Osteoblast (primary cell): Measurements from ENCODE around the gene MID1IP1. TPM values are rescaled to one million over a fixed set of nuclear protein-coding genes. Genes with fewer than 3 reads are reported as not detected.

Experiments
- DNase-seq: peaks from one replicate; pipeline ENCODE4 v3.0.0; 2011; ENCODE audit warnings: low spot score, mixed read lengths; ENCODE audit not compliant: insufficient read length; ENCODE audit errors: missing footprints
- H2AFZ ChIP-seq: 2 replicates; pipeline ENCODE4 v1.6.0; 2011; ENCODE audit warnings: mild to moderate bottlenecking, low read length
- H3K27ac ChIP-seq: 2 replicates; pipeline ENCODE4 v1.5.1; 2011; ENCODE audit warnings: mild to moderate bottlenecking, low read depth, low read length, moderate library complexity
- H3K27me3 ChIP-seq: 2 replicates; pipeline ENCODE4 v1.6.0; 2012; ENCODE audit warnings: mild to moderate bottlenecking, control low read depth, inconsistent platforms, low read length, moderate library complexity; ENCODE audit not compliant: insufficient read depth
- H3K36me3 ChIP-seq: 2 replicates; pipeline ENCODE4 v1.5.1; 2011; ENCODE audit warnings: mild to moderate bottlenecking, low read length, control low read depth, moderate library complexity; ENCODE audit not compliant: insufficient read depth
- H3K4me1 ChIP-seq: 2 replicates; pipeline ENCODE4 v1.5.1; 2011; ENCODE audit warnings: mild to moderate bottlenecking, low read length, control low read depth, moderate library complexity; ENCODE audit not compliant: insufficient read depth
- H3K4me2 ChIP-seq: 2 replicates; pipeline ENCODE4 v1.6.0; 2011; ENCODE audit warnings: mild to moderate bottlenecking, low read length; ENCODE audit not compliant: insufficient read depth
- H3K4me3 ChIP-seq: fragments of 200-600 bp; sonication (generic); 3 replicates; pipeline ENCODE4 v1.5.1; 2012; ENCODE audit warnings: mild to moderate bottlenecking, low read length, inconsistent platforms; ENCODE audit not compliant: insufficient read depth
- H3K79me2 ChIP-seq: 2 replicates; pipeline ENCODE4 v1.6.0; 2012; ENCODE audit warnings: mild to moderate bottlenecking, low read length, control low read depth, inconsistent platforms; ENCODE audit not compliant: insufficient read depth
- H3K9me3 ChIP-seq: 2 replicates; pipeline ENCODE4 v1.5.1; 2011; ENCODE audit warnings: low read depth, low read length, control low read depth
- H4K20me1 ChIP-seq: 2 replicates; pipeline ENCODE4 v1.6.0; 2012; ENCODE audit warnings: mild to moderate bottlenecking, low read length, control low read depth; ENCODE audit not compliant: insufficient read depth
- total RNA-seq: library from RNA; depleted of rRNA; stranded (reverse); fragments of >200 nt; gene quantifications from 2 replicates; pipeline ENCODE4 v1.2.3, GENCODE V29; 2012
- TF ChIP-seq, protein P1 (sequence below): IDR thresholded peaks from 2 replicates; pipeline ENCODE4 v1.5.1; 2011; ENCODE audit warnings: mild to moderate bottlenecking, low read depth, low read length, moderate library complexity; ENCODE audit errors: extremely low read depth

MID1IP1 gene
- total RNA-seq, 1 donor: 127 TPM

DNA sequence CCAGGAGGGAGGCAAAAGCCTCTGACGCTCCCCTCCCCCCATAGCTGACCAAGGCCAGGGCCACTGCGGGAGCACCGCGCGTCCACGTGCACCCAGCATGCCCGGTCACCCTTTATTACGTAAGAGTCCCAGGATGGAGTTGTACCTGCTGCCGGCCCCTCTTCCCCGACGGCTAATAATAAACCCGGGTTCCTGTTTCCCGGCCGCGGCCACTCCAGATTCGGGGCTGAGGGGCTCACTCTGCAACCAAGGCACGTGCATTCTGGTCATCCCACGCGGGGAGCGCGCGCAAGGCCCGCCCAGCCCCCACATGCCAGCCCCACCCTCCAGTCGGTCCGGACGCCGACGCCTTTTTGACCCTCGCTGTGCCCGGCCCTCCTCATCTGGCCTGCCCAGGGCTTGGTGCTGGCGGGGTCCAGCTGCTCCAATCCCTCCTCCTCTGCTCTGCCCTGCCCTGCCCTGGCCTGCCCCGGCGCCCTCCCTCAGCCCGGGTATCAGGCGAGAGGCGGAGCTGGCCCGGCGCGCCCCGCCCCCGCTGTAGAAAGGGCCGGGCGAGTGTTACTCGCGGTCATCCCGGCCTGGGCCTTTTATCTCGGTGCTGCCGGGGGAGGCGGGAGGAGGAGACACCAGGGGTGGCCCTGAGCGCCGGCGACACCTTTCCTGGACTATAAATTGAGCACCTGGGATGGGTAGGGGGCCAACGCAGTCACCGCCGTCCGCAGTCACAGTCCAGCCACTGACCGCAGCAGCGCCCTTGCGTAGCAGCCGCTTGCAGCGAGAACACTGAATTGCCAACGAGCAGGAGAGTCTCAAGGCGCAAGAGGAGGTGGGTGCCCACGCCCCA, 2.6 kb downstream of the MID1IP1 start:
- H2AFZ ChIP-seq: peak overlapping the region; percentile 51
- H3K27ac ChIP-seq: peak overlapping the region; percentile 65
- peak overlapping the region; percentile 80 for H3K4me3 ChIP-seq
- no peaks in the 10 kb centered on the region for H3K9me3 ChIP-seq
- DNase-seq: peak; percentile 85
- TF ChIP-seq, protein P1, sequence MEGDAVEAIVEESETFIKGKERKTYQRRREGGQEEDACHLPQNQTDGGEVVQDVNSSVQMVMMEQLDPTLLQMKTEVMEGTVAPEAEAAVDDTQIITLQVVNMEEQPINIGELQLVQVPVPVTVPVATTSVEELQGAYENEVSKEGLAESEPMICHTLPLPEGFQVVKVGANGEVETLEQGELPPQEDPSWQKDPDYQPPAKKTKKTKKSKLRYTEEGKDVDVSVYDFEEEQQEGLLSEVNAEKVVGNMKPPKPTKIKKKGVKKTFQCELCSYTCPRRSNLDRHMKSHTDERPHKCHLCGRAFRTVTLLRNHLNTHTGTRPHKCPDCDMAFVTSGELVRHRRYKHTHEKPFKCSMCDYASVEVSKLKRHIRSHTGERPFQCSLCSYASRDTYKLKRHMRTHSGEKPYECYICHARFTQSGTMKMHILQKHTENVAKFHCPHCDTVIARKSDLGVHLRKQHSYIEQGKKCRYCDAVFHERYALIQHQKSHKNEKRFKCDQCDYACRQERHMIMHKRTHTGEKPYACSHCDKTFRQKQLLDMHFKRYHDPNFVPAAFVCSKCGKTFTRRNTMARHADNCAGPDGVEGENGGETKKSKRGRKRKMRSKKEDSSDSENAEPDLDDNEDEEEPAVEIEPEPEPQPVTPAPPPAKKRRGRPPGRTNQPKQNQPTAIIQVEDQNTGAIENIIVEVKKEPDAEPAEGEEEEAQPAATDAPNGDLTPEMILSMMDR: no peak
- peaks cover 3% of the 10 kb centered on the region for H3K27me3 ChIP-seq
- H3K4me2 ChIP-seq: peak overlapping the region; percentile 81
- peaks cover 18% of the 10 kb centered on the region for H3K79me2 ChIP-seq
- no peaks in the 10 kb centered on the region for H4K20me1 ChIP-seq
- peaks cover 18% of the 10 kb centered on the region for H3K4me1 ChIP-seq
- H3K36me3 ChIP-seq: no peaks in the 10 kb centered on the region

DNA sequence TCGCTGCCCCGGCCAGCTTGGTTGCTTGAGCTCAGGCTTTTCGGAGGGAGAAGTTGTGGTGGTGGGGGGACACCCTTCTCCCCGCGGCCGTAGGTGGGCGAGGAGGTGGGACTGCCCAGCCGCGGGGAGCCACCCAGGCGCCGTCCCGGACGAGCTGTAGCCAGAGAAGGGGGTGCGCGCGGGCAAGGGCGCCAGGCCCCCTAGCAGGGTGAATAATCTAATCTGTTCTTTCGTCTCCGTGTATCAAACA, 3.1 kb downstream of the MID1IP1 start:
- peak overlapping the region; percentile 51 for H2AFZ ChIP-seq
- TF ChIP-seq, protein P1: no peak
- peak overlapping the region; percentile 65 for H3K27ac ChIP-seq
- H3K4me3 ChIP-seq: peak overlapping the region; percentile 80
- H3K9me3 ChIP-seq: no peaks in the 10 kb centered on the region
- H3K36me3 ChIP-seq: no peaks in the 10 kb centered on the region
- peaks cover 18% of the 10 kb centered on the region for H3K79me2 ChIP-seq
- H3K4me2 ChIP-seq: peak overlapping the region; percentile 81
- peak; percentile 37 for DNase-seq
- no peaks in the 10 kb centered on the region for H4K20me1 ChIP-seq
- peaks cover 17% of the 10 kb centered on the region for H3K4me1 ChIP-seq
- peaks cover 3% of the 10 kb centered on the region for H3K27me3 ChIP-seq

DNA sequence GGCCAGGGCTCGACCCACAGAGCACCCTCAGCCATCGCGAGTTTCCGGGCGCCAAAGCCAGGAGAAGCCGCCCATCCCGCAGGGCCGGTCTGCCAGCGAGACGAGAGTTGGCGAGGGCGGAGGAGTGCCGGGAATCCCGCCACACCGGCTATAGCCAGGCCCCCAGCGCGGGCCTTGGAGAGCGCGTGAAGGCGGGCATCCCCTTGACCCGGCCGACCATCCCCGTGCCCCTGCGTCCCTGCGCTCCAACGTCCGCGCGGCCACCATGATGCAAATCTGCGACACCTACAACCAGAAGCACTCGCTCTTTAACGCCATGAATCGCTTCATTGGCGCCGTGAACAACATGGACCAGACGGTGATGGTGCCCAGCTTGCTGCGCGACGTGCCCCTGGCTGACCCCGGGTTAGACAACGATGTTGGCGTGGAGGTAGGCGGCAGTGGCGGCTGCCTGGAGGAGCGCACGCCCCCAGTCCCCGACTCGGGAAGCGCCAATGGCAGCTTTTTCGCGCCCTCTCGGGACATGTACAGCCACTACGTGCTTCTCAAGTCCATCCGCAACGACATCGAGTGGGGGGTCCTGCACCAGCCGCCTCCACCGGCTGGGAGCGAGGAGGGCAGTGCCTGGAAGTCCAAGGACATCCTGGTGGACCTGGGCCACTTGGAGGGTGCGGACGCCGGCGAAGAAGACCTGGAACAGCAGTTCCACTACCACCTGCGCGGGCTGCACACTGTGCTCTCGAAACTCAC, 3.6 kb downstream of the MID1IP1 start:
- no peaks in the 10 kb centered on the region for H3K36me3 ChIP-seq
- peak overlapping the region; percentile 80 for H3K4me3 ChIP-seq
- TF ChIP-seq, protein P1: no peak
- peak; percentile 52 for DNase-seq
- H2AFZ ChIP-seq: peak overlapping the region; percentile 68
- peak overlapping the region; percentile 65 for H3K27ac ChIP-seq
- H3K9me3 ChIP-seq: no peaks in the 10 kb centered on the region
- peaks cover 18% of the 10 kb centered on the region for H3K79me2 ChIP-seq
- H4K20me1 ChIP-seq: no peaks in the 10 kb centered on the region
- H3K4me2 ChIP-seq: peak overlapping the region; percentile 81
- H3K27me3 ChIP-seq: peaks cover 2% of the 10 kb centered on the region
- H3K4me1 ChIP-seq: peaks cover 17% of the 10 kb centered on the region
